HCT116 (cell line): ENCODE results near the gene LTA4H. TPM values are rescaled to one million over a fixed set of nuclear protein-coding genes. Genes with fewer than 3 reads are reported as not detected.

Experiments
- ATAC-seq: fragments of 200-7000 bp; cut with Tn5 transposase; 2 replicates; pipeline ENCODE4 v1.9.1; 2020; ENCODE audit warnings: mild to moderate bottlenecking, moderate library complexity
- BruUV-seq: library from RNA; stranded (reverse); fragments of 400-500 nt; replicated peaks from 2 replicates; lab custom pipeline; 2021; lab: Mats Ljungman, UMichigan
- CTCF ChIA-PET: fragments of 300-600 bp; sonication (Branson Sonifier 250); formaldehyde crosslinking; loops from one replicate; lab custom pipeline; 2021; ENCODE audit warnings: antibody characterized with exemption; lab: Charles Lee
- POLR2A ChIA-PET: fragments of 300-600, 350-600 bp; sonication (Branson Sonifier 250); formaldehyde crosslinking; loops from one replicate; lab custom pipeline; 2021; ENCODE audit warnings: antibody characterized with exemption; lab: Charles Lee
- RAD21 ChIA-PET, 2 experiments: fragments of 300-600 bp; sonication (Branson Sonifier 250); formaldehyde crosslinking; loops; one replicate each; lab custom pipeline; 2023; ENCODE audit warnings: low total read pairs in 2 of 2; ENCODE audit not compliant: uncharacterized antibody in 2 of 2, unreplicated experiment in 2 of 2, low non-redundant PET in 1 of 2; lab: Charles Lee
- DNase-seq: peaks from one replicate; pipeline ENCODE4 v3.0.0-alpha.2; 2010; ENCODE audit warnings: low read depth, low spot score
- H2AFZ ChIP-seq: fragments of 200-600 bp; shearing (Covaris generic), sonication (generic); 2 replicates; pipeline ENCODE4 v1.6.1; 2017; ENCODE audit warnings: low read depth, mixed run types, mixed read lengths, antibody characterized with exemption, low read length; ENCODE audit not compliant: poor library complexity, severe bottlenecking
- H3K27ac ChIP-seq: 2 replicates; pipeline ENCODE4 v1.5.1; 2012; ENCODE audit warnings: low read depth, low read length
- H3K27me3 ChIP-seq: fragments of 200-600 bp; sonication (generic); 2 replicates; pipeline ENCODE4 v1.6.1; 2016; ENCODE audit warnings: mixed run types, low read length, mixed read lengths; ENCODE audit not compliant: insufficient read depth
- H3K36me3 ChIP-seq, 2 experiments: fragments of 200-500 bp in 1 of 2; fragments of 200-600 bp in 1 of 2; sonication (Bioruptor generic) in 1 of 2; sonication (generic) in 1 of 2; 2 replicates each; pipeline versions ENCODE4 v1.5.1 to v1.6.1; 2014 to 2016; ENCODE audit warnings: low read length in 2 of 2, inconsistent platforms in 1 of 2, mixed read lengths in 1 of 2, mixed run types in 1 of 2; ENCODE audit not compliant: insufficient read depth in 2 of 2, control insufficient read depth in 1 of 2
- H3K4me1 ChIP-seq, 2 experiments: fragments of 200-600 bp in 1 of 2; sonication (generic) in 1 of 2; 2 replicates each; pipeline versions ENCODE4 v1.5.1 to v1.6.1; 2012 to 2017; ENCODE audit warnings: low read length in 2 of 2, inconsistent platforms in 1 of 2, mild to moderate bottlenecking in 1 of 2, mixed read lengths in 1 of 2, mixed run types in 1 of 2, moderate library complexity in 1 of 2; ENCODE audit not compliant: insufficient read depth in 2 of 2, control insufficient read depth in 1 of 2
- H3K4me2 ChIP-seq: fragments of 200-600 bp; sonication (generic); 2 replicates; pipeline ENCODE4 v1.6.1; 2017; ENCODE audit warnings: mixed run types, low read length, mixed read lengths
- H3K4me3 ChIP-seq, 2 experiments: fragments of 200-600 bp in 1 of 2; sonication (generic) in 1 of 2; replicated peaks in 1 of 2; 2 replicates each; pipeline ENCODE4 v1.5.1; 2011 to 2016; ENCODE audit warnings: low read length in 2 of 2, control low read depth in 1 of 2, low read depth in 1 of 2, mild to moderate bottlenecking in 1 of 2, mixed read lengths in 1 of 2, mixed run types in 1 of 2
- H3K79me2 ChIP-seq: fragments of 200-600 bp; sonication (generic); 2 replicates; pipeline ENCODE4 v1.6.1; 2017; ENCODE audit warnings: mild to moderate bottlenecking, mixed run types, low read length, moderate library complexity, mixed read lengths; ENCODE audit not compliant: insufficient read depth
- H3K9ac ChIP-seq: fragments of 200-600 bp; sonication (generic); 2 replicates; pipeline ENCODE4 v1.6.1; 2016; ENCODE audit warnings: low read length, mixed read lengths
- H3K9me2 ChIP-seq: fragments of 200-600 bp; sonication (generic), shearing (Covaris generic); 2 replicates; pipeline ENCODE4 v1.6.1; 2017; ENCODE audit warnings: mixed run types, mild to moderate bottlenecking, moderate library complexity; ENCODE audit not compliant: insufficient read depth
- H3K9me3 ChIP-seq, 2 experiments: fragments of 200-500 bp in 1 of 2; fragments of 200-600 bp in 1 of 2; sonication (Bioruptor generic) in 1 of 2; sonication (generic) in 1 of 2; 2 replicates each; pipeline ENCODE4 v1.6.1; 2014 to 2017; ENCODE audit warnings: low read length in 2 of 2, mixed read lengths in 2 of 2, inconsistent platforms in 1 of 2, low read depth in 1 of 2, mild to moderate bottlenecking in 1 of 2, mixed run types in 1 of 2, moderate library complexity in 1 of 2; ENCODE audit not compliant: control insufficient read depth in 1 of 2, insufficient read depth in 1 of 2
- H4K20me1 ChIP-seq: fragments of 200-600 bp; sonication (generic), shearing (Covaris generic); 2 replicates; pipeline ENCODE4 v1.6.1; 2017; ENCODE audit warnings: mixed run types, mild to moderate bottlenecking, moderate library complexity; ENCODE audit not compliant: insufficient read depth
- ATF3 ChIP-seq: IDR thresholded peaks from 2 replicates; pipeline ENCODE4 v1.6.1; 2012
- CBX3 ChIP-seq: IDR thresholded peaks from 2 replicates; pipeline ENCODE4 v1.6.1; 2012; ENCODE audit warnings: low read depth
- CTCF ChIP-seq, 3 experiments: fragments of 200-600 bp in 1 of 3; sonication (generic) in 1 of 3; IDR thresholded peaks in 2 of 3; conservative IDR thresholded peaks in 1 of 3; 2 replicates each; pipeline ENCODE4 v1.5.1; 2012 to 2017; ENCODE audit warnings: low read depth in 2 of 3, low read length in 2 of 3, antibody characterized with exemption in 1 of 3, borderline replicate concordance in 1 of 3, control low read depth in 1 of 3, mild to moderate bottlenecking in 1 of 3, mixed read lengths in 1 of 3, mixed run types in 1 of 3, moderate library complexity in 1 of 3; ENCODE audit not compliant: insufficient read depth in 1 of 3
- EGR1 ChIP-seq: IDR thresholded peaks from 2 replicates; pipeline ENCODE4 v1.6.1; 2012; ENCODE audit warnings: low read depth
- EZH2 ChIP-seq: fragments of 200-600 bp; sonication (generic); IDR thresholded peaks from 2 replicates; pipeline ENCODE4 v1.6.1; 2017; ENCODE audit warnings: antibody characterized with exemption, mixed run types
- FOSL1 ChIP-seq: IDR thresholded peaks from 2 replicates; pipeline ENCODE4 v1.6.1; 2012; ENCODE audit warnings: low read depth
- MAX ChIP-seq: IDR thresholded peaks from 2 replicates; pipeline ENCODE4 v1.6.1; 2012
- POLR2AphosphoS5 ChIP-seq: IDR thresholded peaks from 2 replicates; pipeline ENCODE4 v1.6.1; 2011; ENCODE audit warnings: mild to moderate bottlenecking, low read depth, low read length, moderate library complexity
- RAD21 ChIP-seq: IDR thresholded peaks from 2 replicates; pipeline ENCODE4 v1.6.1; 2012; ENCODE audit warnings: low read depth, mild to moderate bottlenecking
- REST ChIP-seq: IDR thresholded peaks from 2 replicates; pipeline ENCODE4 v1.6.1; 2012; ENCODE audit warnings: low read depth
- SIN3A ChIP-seq: IDR thresholded peaks from 2 replicates; pipeline ENCODE4 v1.6.1; 2012; ENCODE audit warnings: low read depth
- TCF7L2 ChIP-seq: IDR thresholded peaks from 2 replicates; pipeline ENCODE4 v1.7.0; 2011; ENCODE audit warnings: borderline replicate concordance, inconsistent platforms; ENCODE audit not compliant: insufficient read depth, insufficient read length; ENCODE audit errors: extremely low read depth
- ZBTB33 ChIP-seq: IDR thresholded peaks from 2 replicates; pipeline ENCODE4 v1.6.1; 2011; ENCODE audit warnings: mild to moderate bottlenecking, low read length, moderate library complexity; ENCODE audit not compliant: insufficient replicate concordance; ENCODE audit errors: extremely low read depth
- ZNF274 ChIP-seq: fragments of 200-500 bp; sonication (Bioruptor generic); IDR thresholded peaks from 2 replicates; pipeline ENCODE4 v1.6.1; 2014; ENCODE audit warnings: mild to moderate bottlenecking, low read depth, low read length, inconsistent platforms
- intact Hi-C: fragments of 100-400 bp; cut with micrococcal nuclease; formaldehyde crosslinking; loops from 2 replicates; pipeline ENCODE4 v1.10.0; 2022
- total RNA-seq: library from RNA; stranded (reverse); gene quantifications from one replicate; pipeline ENCODE4 v1.2.1, GENCODE V29; 2021; ENCODE audit not compliant: unreplicated experiment

LTA4H gene
- total RNA-seq, 1 experiment from 2014 or later: 163 TPM

GRCh38 chr12:96026331-96026730 is 9.1 kb downstream of the LTA4H start:
- ChIA-PET CTCF (no interaction called here), POLR2A (no interaction called here), RAD21 (no interaction called here)
- DNase-seq (no peak), ATAC-seq (no peak)
- intact Hi-C loops: no loop called here
- no TSS peak for BruUV-seq
- Histone ChIP-seq H3K4me1 (no peaks in the 10 kb centered on the region), H4K20me1 (no peaks in the 10 kb centered on the region), H2AFZ (no peak overlapping the region), H3K79me2 (peaks cover 16% of the 10 kb centered on the region; the same call in 1 of the 2 replicates), H3K36me3 (peaks cover 28 to 37% of the 10 kb centered on the region in 2 experiments; a peak in 3 of 4 replicates), H3K4me2 (no peak overlapping the region), H3K9me3 (no peaks in the 10 kb centered on the region), H3K9me2 (no peaks in the 10 kb centered on the region), H3K9ac (no peak overlapping the region), H3K27me3 (no peaks in the 10 kb centered on the region), H3K4me3 (no peak overlapping the region), H3K27ac (no peak overlapping the region)
- no peak for TF ChIP-seq ZBTB33
- no peak for TF ChIP-seq CTCF (IDR thresholded peaks at IDR 0.05 in 2 of 3, conservative IDR thresholded peaks at IDR 0.05 in 1 of 3; ENCODE audit: borderline replicate concordance in 1 of 3, insufficient read depth in 1 of 3, low read depth in 2 of 3, low read length in 2 of 3)
- TF ChIP-seq SIN3A: no peak
- TF ChIP-seq TCF7L2: no peak
- no peak for TF ChIP-seq MAX
- TF ChIP-seq EGR1: no peak
- no peak for TF ChIP-seq REST
- TF ChIP-seq ZNF274: no peak
- TF ChIP-seq CBX3: no peak
- TF ChIP-seq FOSL1: no peak
- TF ChIP-seq RAD21: no peak
- no peak for TF ChIP-seq ATF3
- TF ChIP-seq EZH2: no peak
- no peak for TF ChIP-seq POLR2AphosphoS5
